Endothelial cell of umbilical vein (primary cell): Measurements from ENCODE around the gene LIN28B.
"Not testable (repeated sequence)": the region's sequence is repeated elsewhere in the genome, so short reads cannot be mapped to it uniquely, and the experiment has no call there.

Source experiments
- EZH2 ChIP-seq: IDR thresholded peaks from 2 replicates; pipeline ENCODE4 v1.6.1; 2012; ENCODE audit warnings: borderline replicate concordance, low read depth, mild to moderate bottlenecking, moderate library complexity, low read length, inconsistent platforms; ENCODE audit not compliant: severe bottlenecking
- FOS ChIP-seq: IDR thresholded peaks from 2 replicates; pipeline ENCODE4 v1.6.1; 2011; ENCODE audit warnings: mild to moderate bottlenecking, low read length, moderate library complexity, borderline replicate concordance; ENCODE audit not compliant: insufficient read depth
- JUN ChIP-seq: IDR thresholded peaks from 2 replicates; pipeline ENCODE4 v1.6.1; 2011; ENCODE audit warnings: borderline replicate concordance, low read depth; ENCODE audit not compliant: insufficient read length, insufficient read depth
- MYC ChIP-seq: IDR thresholded peaks from one replicate; pipeline ENCODE4 v1.6.1; 2011; ENCODE audit warnings: mild to moderate bottlenecking, low read depth, low read length
- POLR2A ChIP-seq: IDR thresholded peaks from 2 replicates; pipeline ENCODE4 v1.6.1; 2012; ENCODE audit warnings: low read depth, mild to moderate bottlenecking, control low read depth, low read length
- TF ChIP-seq, protein P1 (sequence below), 2 donors: IDR thresholded peaks; 1 replicate in 1 of 2; 2 replicates in 1 of 2; pipeline ENCODE4 v1.5.1; 2011; ENCODE audit warnings: low read length in 2 of 2, mild to moderate bottlenecking in 2 of 2, moderate library complexity in 2 of 2, control low read depth in 1 of 2, inconsistent platforms in 1 of 2, low read depth in 1 of 2; ENCODE audit not compliant: insufficient read depth in 1 of 2; ENCODE audit errors: extremely low read depth in 1 of 2
- TF ChIP-seq, protein P2 (sequence below): IDR thresholded peaks from 2 replicates; pipeline ENCODE4 v1.6.1; 2011; ENCODE audit not compliant: insufficient read depth, insufficient read length

DNA sequence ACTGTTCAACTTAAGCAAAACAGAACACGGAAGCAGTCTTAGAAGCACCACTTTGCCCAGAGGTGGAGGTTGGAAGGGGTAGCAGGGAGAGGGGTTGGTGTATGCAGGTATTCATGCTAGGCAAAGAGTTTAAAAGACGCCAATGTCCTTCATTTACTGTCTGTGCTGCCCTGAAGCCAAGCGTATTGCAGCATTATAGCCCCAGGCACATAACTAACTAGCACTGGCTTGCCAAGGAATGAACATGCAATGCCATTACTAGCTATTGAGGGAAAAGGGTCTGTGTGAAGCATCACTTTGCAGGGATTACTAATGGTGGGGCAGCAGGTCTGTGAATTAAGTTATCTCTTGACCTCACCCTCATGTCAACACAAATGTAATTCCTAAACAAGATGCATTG is 124.8 kb downstream of the LIN28B start:
- TF ChIP-seq POLR2A, EZH2, MYC, FOS, JUN: not testable (repeated sequence)
- TF ChIP-seq, protein P1, sequence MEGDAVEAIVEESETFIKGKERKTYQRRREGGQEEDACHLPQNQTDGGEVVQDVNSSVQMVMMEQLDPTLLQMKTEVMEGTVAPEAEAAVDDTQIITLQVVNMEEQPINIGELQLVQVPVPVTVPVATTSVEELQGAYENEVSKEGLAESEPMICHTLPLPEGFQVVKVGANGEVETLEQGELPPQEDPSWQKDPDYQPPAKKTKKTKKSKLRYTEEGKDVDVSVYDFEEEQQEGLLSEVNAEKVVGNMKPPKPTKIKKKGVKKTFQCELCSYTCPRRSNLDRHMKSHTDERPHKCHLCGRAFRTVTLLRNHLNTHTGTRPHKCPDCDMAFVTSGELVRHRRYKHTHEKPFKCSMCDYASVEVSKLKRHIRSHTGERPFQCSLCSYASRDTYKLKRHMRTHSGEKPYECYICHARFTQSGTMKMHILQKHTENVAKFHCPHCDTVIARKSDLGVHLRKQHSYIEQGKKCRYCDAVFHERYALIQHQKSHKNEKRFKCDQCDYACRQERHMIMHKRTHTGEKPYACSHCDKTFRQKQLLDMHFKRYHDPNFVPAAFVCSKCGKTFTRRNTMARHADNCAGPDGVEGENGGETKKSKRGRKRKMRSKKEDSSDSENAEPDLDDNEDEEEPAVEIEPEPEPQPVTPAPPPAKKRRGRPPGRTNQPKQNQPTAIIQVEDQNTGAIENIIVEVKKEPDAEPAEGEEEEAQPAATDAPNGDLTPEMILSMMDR (IDR thresholded peaks at IDR 0.05; ENCODE audit: extremely low read depth in 1 of 2, insufficient read depth in 1 of 2, low read depth in 1 of 2, low read length in 2 of 2): not testable (repeated sequence)
- TF ChIP-seq, protein P2, sequence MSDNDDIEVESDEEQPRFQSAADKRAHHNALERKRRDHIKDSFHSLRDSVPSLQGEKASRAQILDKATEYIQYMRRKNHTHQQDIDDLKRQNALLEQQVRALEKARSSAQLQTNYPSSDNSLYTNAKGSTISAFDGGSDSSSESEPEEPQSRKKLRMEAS: not testable (repeated sequence)
